ENCODE measurements around the gene ATOH7. TPM values are rescaled to one million over a fixed set of nuclear protein-coding genes. Genes with fewer than 3 reads are reported as not detected.

ATOH7 gene
- polyA plus RNA-seq, 1 of the 3 experiments (the other 2 are of a cell fraction), result 0.12 TPM

- no peak overlapping the region for H3K4me3 ChIP-seq (ENCODE audit: low read depth in 2 of 2, low read length in 1 of 2)
- H3K36me3 ChIP-seq (replicated peaks in 1 of 2; ENCODE audit: control insufficient read depth in 1 of 2, insufficient read depth in 2 of 2, low read length in 1 of 2), result no peaks in the 10 kb centered on the region
- no peak overlapping the region for H3K4me2 ChIP-seq
- no peak overlapping the region for H2AFZ ChIP-seq (ENCODE audit: low read depth)
- ChIA-PET POLR2A (no interaction called here), CTCF (interaction anchor here (4.6 kb wide), 1 partner anchor 12 kb away, joined by 29 read pairs; no protein-coding TSS in a partner anchor)
- no peaks in the 10 kb centered on the region for H3F3A ChIP-seq (replicated peaks; ENCODE audit: insufficient read depth)
- H3K9me3 ChIP-seq, result no peaks in the 10 kb centered on the region
- H4K20me1 ChIP-seq (ENCODE audit: insufficient read depth), result no peaks in the 10 kb centered on the region
- TF ChIP-seq GATA2 (CRISPR knock-in tag; IDR thresholded peaks at IDR 0.05), result no peak
- no peak for TF ChIP-seq ELF1 (IDR thresholded peaks at IDR 0.05)
- TF ChIP-seq MXI1 (IDR thresholded peaks at IDR 0.05; ENCODE audit: low read depth, low read length), result no peak
- no peak for TF ChIP-seq RAD21 (IDR thresholded peaks at IDR 0.05; ENCODE audit: low read length)
- TF ChIP-seq MEF2A (IDR thresholded peaks at IDR 0.05; ENCODE audit: borderline replicate concordance, low read depth), result no peak
- TF ChIP-seq, protein P1, sequence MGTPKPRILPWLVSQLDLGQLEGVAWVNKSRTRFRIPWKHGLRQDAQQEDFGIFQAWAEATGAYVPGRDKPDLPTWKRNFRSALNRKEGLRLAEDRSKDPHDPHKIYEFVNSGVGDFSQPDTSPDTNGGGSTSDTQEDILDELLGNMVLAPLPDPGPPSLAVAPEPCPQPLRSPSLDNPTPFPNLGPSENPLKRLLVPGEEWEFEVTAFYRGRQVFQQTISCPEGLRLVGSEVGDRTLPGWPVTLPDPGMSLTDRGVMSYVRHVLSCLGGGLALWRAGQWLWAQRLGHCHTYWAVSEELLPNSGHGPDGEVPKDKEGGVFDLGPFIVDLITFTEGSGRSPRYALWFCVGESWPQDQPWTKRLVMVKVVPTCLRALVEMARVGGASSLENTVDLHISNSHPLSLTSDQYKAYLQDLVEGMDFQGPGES (IDR thresholded peaks at IDR 0.05; ENCODE audit: low read depth, low read length), result no peak
- TF ChIP-seq FOXM1 (IDR thresholded peaks at IDR 0.05; ENCODE audit: low read depth), result no peak
- TF ChIP-seq, protein P2, sequence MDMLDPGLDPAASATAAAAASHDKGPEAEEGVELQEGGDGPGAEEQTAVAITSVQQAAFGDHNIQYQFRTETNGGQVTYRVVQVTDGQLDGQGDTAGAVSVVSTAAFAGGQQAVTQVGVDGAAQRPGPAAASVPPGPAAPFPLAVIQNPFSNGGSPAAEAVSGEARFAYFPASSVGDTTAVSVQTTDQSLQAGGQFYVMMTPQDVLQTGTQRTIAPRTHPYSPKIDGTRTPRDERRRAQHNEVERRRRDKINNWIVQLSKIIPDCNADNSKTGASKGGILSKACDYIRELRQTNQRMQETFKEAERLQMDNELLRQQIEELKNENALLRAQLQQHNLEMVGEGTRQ (IDR thresholded peaks at IDR 0.05; ENCODE audit: borderline replicate concordance, low read depth, low read length), result no peak
- no peak for TF ChIP-seq TAF1 (IDR thresholded peaks at IDR 0.05; ENCODE audit: borderline replicate concordance, low read depth, low read length)
- TF ChIP-seq, protein P3, sequence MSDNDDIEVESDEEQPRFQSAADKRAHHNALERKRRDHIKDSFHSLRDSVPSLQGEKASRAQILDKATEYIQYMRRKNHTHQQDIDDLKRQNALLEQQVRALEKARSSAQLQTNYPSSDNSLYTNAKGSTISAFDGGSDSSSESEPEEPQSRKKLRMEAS (IDR thresholded peaks at IDR 0.05; ENCODE audit: low read depth), result no peak
- H3K9me2 ChIP-seq, result no peaks in the 10 kb centered on the region
- no peaks in the 10 kb centered on the region for H3K79me2 ChIP-seq (ENCODE audit: insufficient read depth)
- no peaks in the 10 kb centered on the region for H3K4me1 ChIP-seq (ENCODE audit: control insufficient read depth in 1 of 2, insufficient read depth in 2 of 2, low read depth in 1 of 2, low read length in 1 of 2)
- DNase-seq, result no peak
- no peak overlapping the region for H3K9ac ChIP-seq
- no peaks in the 10 kb centered on the region; the same call in 1 of the 2 replicates for H3K27me3 ChIP-seq (ENCODE audit: insufficient read depth)
- H3K27ac ChIP-seq (ENCODE audit: low read depth in 2 of 2, low read length in 1 of 2), result no peak overlapping the region
Observed at GRCh38 chr10:68224810-68225209, 7.1 kb downstream of the ATOH7 start.

DNA sequence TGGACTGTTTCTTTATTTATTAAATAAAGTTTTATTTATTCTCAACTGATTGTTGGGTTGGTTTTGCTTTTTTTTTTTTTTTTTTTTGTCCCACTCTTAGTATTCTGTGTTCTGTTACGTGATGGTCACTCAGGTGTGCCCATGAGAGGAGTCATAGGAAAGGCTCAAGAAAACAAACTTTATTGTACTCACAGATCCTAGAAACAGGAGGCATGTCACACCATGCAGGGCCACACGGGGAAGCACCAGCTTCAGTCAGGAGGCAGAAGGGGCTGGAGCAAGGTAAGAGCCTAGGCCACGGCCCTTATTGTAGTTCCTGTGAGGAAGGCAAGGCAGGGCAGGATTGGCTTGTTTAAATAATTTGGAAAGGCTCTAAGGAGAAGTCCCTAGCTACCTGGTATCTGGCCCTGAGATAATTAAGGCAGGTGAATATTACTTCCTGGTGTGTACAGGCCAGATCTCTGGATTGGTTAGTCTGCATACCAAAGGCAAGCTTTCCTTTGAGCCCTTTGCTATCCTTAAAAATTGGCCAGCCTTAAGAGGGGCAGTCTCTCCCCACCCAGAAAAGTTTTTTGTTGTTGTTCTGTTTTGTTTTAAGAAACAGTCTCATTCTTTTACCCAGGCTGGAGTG, 8.3 kb downstream of the ATOH7 start:
- Histone ChIP-seq H3K27ac (ENCODE audit: low read depth in 2 of 2, low read length in 1 of 2) (no peak overlapping the region), H3K79me2 (ENCODE audit: insufficient read depth) (no peaks in the 10 kb centered on the region), H3K4me3 (ENCODE audit: low read depth in 2 of 2, low read length in 1 of 2) (no peak overlapping the region), H3K9me3 (no peaks in the 10 kb centered on the region), H3K9me2 (no peaks in the 10 kb centered on the region), H3F3A (replicated peaks; ENCODE audit: insufficient read depth) (no peaks in the 10 kb centered on the region), H4K20me1 (ENCODE audit: insufficient read depth) (no peaks in the 10 kb centered on the region), H2AFZ (ENCODE audit: low read depth) (no peak overlapping the region), H3K4me1 (ENCODE audit: control insufficient read depth in 1 of 2, insufficient read depth in 2 of 2, low read depth in 1 of 2, low read length in 1 of 2) (no peaks in the 10 kb centered on the region), H3K9ac (no peak overlapping the region), H3K27me3 (ENCODE audit: insufficient read depth) (no peaks in the 10 kb centered on the region), H3K36me3 (replicated peaks in 1 of 2; ENCODE audit: control insufficient read depth in 1 of 2, insufficient read depth in 2 of 2, low read length in 1 of 2) (no peaks in the 10 kb centered on the region), H3K4me2 (no peak overlapping the region)
- WGBS (ENCODE audit: low lambda C conversion rate), result 86% methylated on average over 3 of the region's 3 CpGs
- CTCF ChIA-PET, result interaction anchor here (1.0 to 4.6 kb wide), 3 partner anchors 11 to 109 kb away, joined by 4 to 29 read pairs (median 7); partner anchors contain the start of gene PBLD
- POLR2A ChIA-PET, result no interaction called here
- DNase-seq, result no peak
- TF ChIP-seq SMC3 (IDR thresholded peaks at IDR 0.05; ENCODE audit: low read depth, low read length) (no peak), CTCF (IDR thresholded peaks at IDR 0.05) (peak; percentile 7; the same call in 1 of the 2 replicates)

All from SK-N-SH (cell line).